ENCODE measurements around the gene DARS1.

The DARS1 gene

GRCh38 chr2:136008205-136008865 lies 22.9 kb upstream of the DARS1 start:
- Histone ChIP-seq H3K9me3 (replicated peaks in 1 of 2; ENCODE audit: control insufficient read depth in 2 of 2, insufficient read depth in 1 of 2, low read depth in 1 of 2, low read length in 2 of 2) (peaks cover 0 to 2% of the 10 kb centered on the region in 2 donors), H3K36me3 (replicated peaks in 1 of 2; ENCODE audit: control insufficient read depth in 2 of 2, insufficient read depth in 2 of 2, low read length in 2 of 2) (no peaks in the 10 kb centered on the region), H3K18ac (ENCODE audit: low read length) (peak overlapping the region; percentile 11), H3K27ac (replicated peaks; ENCODE audit: low read length) (no peak overlapping the region), H3K23ac (ENCODE audit: low read depth, low read length, poor library complexity) (peak overlapping the region; percentile 87), H3K27me3 (ENCODE audit: control insufficient read depth in 3 of 3, insufficient read depth in 3 of 3, low read depth in 1 of 3, low read length in 3 of 3) (no peaks in the 10 kb centered on the region), H2AK5ac (ENCODE audit: low read depth, low read length) (no peak overlapping the region), H2BK15ac (ENCODE audit: low read length) (peak overlapping the region; percentile 73), H3K14ac (ENCODE audit: low read length) (no peak overlapping the region), H3K4me1 (ENCODE audit: control insufficient read depth in 2 of 2, insufficient read depth in 1 of 2, low read depth in 1 of 2, low read length in 2 of 2) (peaks cover 2% of the 10 kb centered on the region in 2 donors), H2BK120ac (ENCODE audit: low read depth, low read length) (no peak overlapping the region), H2BK12ac (ENCODE audit: low read length) (peak overlapping the region; percentile 25), H2AFZ (ENCODE audit: low read length) (no peak overlapping the region), H2BK5ac (ENCODE audit: low read length) (no peak overlapping the region), H3K9ac (ENCODE audit: low read depth, low read length, poor library complexity) (no peak overlapping the region), H4K91ac (ENCODE audit: low read depth, low read length, poor library complexity) (no peak overlapping the region), H3K4me2 (ENCODE audit: insufficient read depth, low read length, poor library complexity, severe bottlenecking) (no peak overlapping the region), H4K8ac (ENCODE audit: low read depth, low read length) (no peak overlapping the region), H3K79me1 (ENCODE audit: low read depth, low read length) (no peaks in the 10 kb centered on the region), H3K4me3 (ENCODE audit: low read length in 2 of 2) (no peak overlapping the region), H3K4ac (ENCODE audit: low read length) (no peak overlapping the region)
- WGBS, 2 donors (ENCODE audit: extremely low coverage in 2 of 2, insufficient read length in 2 of 2, insufficient replicate concordance in 1 of 2) = no CpG with 5 or more reads among the region's 9 CpGs
- no peak for DNase-seq (ENCODE audit: low spot score)

- Histone ChIP-seq H2AFZ (ENCODE audit: low read length) (peak overlapping the region; percentile 20), H3K18ac (ENCODE audit: low read length) (no peak overlapping the region), H3K4me1 (ENCODE audit: control insufficient read depth in 2 of 2, insufficient read depth in 1 of 2, low read depth in 1 of 2, low read length in 2 of 2) (peaks cover 0 to 2% of the 10 kb centered on the region in 2 donors), H3K36me3 (replicated peaks in 1 of 2; ENCODE audit: control insufficient read depth in 2 of 2, insufficient read depth in 2 of 2, low read length in 2 of 2) (no peaks in the 10 kb centered on the region), H2AK5ac (ENCODE audit: low read depth, low read length) (no peak overlapping the region), H3K4me3 (ENCODE audit: low read length in 2 of 2) (no peak overlapping the region), H3K23ac (ENCODE audit: low read depth, low read length, poor library complexity) (no peak overlapping the region), H3K9ac (ENCODE audit: low read depth, low read length, poor library complexity) (no peak overlapping the region), H3K27ac (replicated peaks; ENCODE audit: low read length) (no peak overlapping the region), H3K27me3 (ENCODE audit: control insufficient read depth in 3 of 3, insufficient read depth in 3 of 3, low read depth in 1 of 3, low read length in 3 of 3) (no peaks in the 10 kb centered on the region), H2BK5ac (ENCODE audit: low read length) (no peak overlapping the region), H4K8ac (ENCODE audit: low read depth, low read length) (no peak overlapping the region), H2BK12ac (ENCODE audit: low read length) (no peak overlapping the region), H3K14ac (ENCODE audit: low read length) (no peak overlapping the region), H3K4ac (ENCODE audit: low read length) (no peak overlapping the region), H3K9me3 (replicated peaks in 1 of 2; ENCODE audit: control insufficient read depth in 2 of 2, insufficient read depth in 1 of 2, low read depth in 1 of 2, low read length in 2 of 2) (peaks cover 0 to 2% of the 10 kb centered on the region in 2 donors), H3K4me2 (ENCODE audit: insufficient read depth, low read length, poor library complexity, severe bottlenecking) (no peak overlapping the region), H4K91ac (ENCODE audit: low read depth, low read length, poor library complexity) (no peak overlapping the region), H2BK120ac (ENCODE audit: low read depth, low read length) (no peak overlapping the region), H3K79me1 (ENCODE audit: low read depth, low read length) (no peaks in the 10 kb centered on the region), H2BK15ac (ENCODE audit: low read length) (no peak overlapping the region)
- no peak for DNase-seq (ENCODE audit: low spot score)
- WGBS, 2 donors (ENCODE audit: extremely low coverage in 2 of 2, insufficient read length in 2 of 2, insufficient replicate concordance in 1 of 2) = no CpG with 5 or more reads among the region's 3 CpGs
Observed at GRCh38 chr2:136006658-136007057, 21.2 kb upstream of the DARS1 start.

GRCh38 chr2:136005462-136006196 lies 20.2 kb upstream of the DARS1 start:
- Histone ChIP-seq H2BK15ac (ENCODE audit: low read length) (no peak overlapping the region), H3K4me2 (ENCODE audit: insufficient read depth, low read length, poor library complexity, severe bottlenecking) (no peak overlapping the region), H3K27me3 (ENCODE audit: control insufficient read depth in 3 of 3, insufficient read depth in 3 of 3, low read depth in 1 of 3, low read length in 3 of 3) (no peaks in the 10 kb centered on the region), H3K79me1 (ENCODE audit: low read depth, low read length) (no peaks in the 10 kb centered on the region), H4K8ac (ENCODE audit: low read depth, low read length) (no peak overlapping the region), H3K4me1 (ENCODE audit: control insufficient read depth in 2 of 2, insufficient read depth in 1 of 2, low read depth in 1 of 2, low read length in 2 of 2) (peaks cover 0 to 4% of the 10 kb centered on the region in 2 donors), H2BK12ac (ENCODE audit: low read length) (no peak overlapping the region), H2AFZ (ENCODE audit: low read length) (no peak overlapping the region), H3K4me3 (ENCODE audit: low read length in 2 of 2) (no peak overlapping the region), H3K27ac (replicated peaks; ENCODE audit: low read length) (no peak overlapping the region), H3K36me3 (replicated peaks in 1 of 2; ENCODE audit: control insufficient read depth in 2 of 2, insufficient read depth in 2 of 2, low read length in 2 of 2) (no peaks in the 10 kb centered on the region), H3K9me3 (replicated peaks in 1 of 2; ENCODE audit: control insufficient read depth in 2 of 2, insufficient read depth in 1 of 2, low read depth in 1 of 2, low read length in 2 of 2) (peaks cover 0 to 2% of the 10 kb centered on the region in 2 donors), H3K14ac (ENCODE audit: low read length) (no peak overlapping the region), H2BK5ac (ENCODE audit: low read length) (no peak overlapping the region), H4K91ac (ENCODE audit: low read depth, low read length, poor library complexity) (no peak overlapping the region), H3K4ac (ENCODE audit: low read length) (no peak overlapping the region), H3K9ac (ENCODE audit: low read depth, low read length, poor library complexity) (no peak overlapping the region), H3K18ac (ENCODE audit: low read length) (no peak overlapping the region), H2BK120ac (ENCODE audit: low read depth, low read length) (no peak overlapping the region), H2AK5ac (ENCODE audit: low read depth, low read length) (no peak overlapping the region), H3K23ac (ENCODE audit: low read depth, low read length, poor library complexity) (no peak overlapping the region)
- no CpG with 5 or more reads among the region's 3 CpGs for WGBS, 2 donors (ENCODE audit: extremely low coverage in 2 of 2, insufficient read length in 2 of 2, insufficient replicate concordance in 1 of 2)
- DNase-seq (ENCODE audit: low spot score) = no peak

DNA sequence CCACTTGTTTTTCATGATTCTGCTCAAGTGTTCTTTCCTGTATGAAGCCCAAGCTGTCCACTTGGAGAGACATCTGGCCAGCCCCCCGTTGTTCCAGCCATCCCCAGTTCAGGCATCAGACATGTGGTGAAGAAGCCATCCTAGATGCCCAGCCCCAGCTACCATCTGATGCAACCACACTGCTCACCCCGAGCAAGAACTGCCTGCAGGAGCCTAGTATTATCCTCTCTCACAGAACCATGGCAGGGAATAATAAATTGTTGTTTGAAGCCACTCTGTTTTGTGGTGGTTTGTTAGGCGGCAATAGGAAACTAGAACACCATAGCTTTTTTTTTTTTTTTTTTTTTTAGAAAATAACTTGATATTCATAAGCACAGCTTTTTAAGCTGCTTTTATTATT lies 19.5 kb upstream of the DARS1 start:
- no peaks in the 10 kb centered on the region for H3K79me1 ChIP-seq (ENCODE audit: low read depth, low read length)
- H2BK5ac ChIP-seq (ENCODE audit: low read length) = no peak overlapping the region
- no peak overlapping the region for H4K91ac ChIP-seq (ENCODE audit: low read depth, low read length, poor library complexity)
- H3K14ac ChIP-seq (ENCODE audit: low read length) = no peak overlapping the region
- WGBS, 2 donors (ENCODE audit: extremely low coverage in 2 of 2, insufficient read length in 2 of 2, insufficient replicate concordance in 1 of 2) = no CpG with 5 or more reads among the region's 3 CpGs
- H3K4me2 ChIP-seq (ENCODE audit: insufficient read depth, low read length, poor library complexity, severe bottlenecking) = no peak overlapping the region
- peak overlapping the region; percentile 40 for H3K18ac ChIP-seq (ENCODE audit: low read length)
- no peak overlapping the region for H2AFZ ChIP-seq (ENCODE audit: low read length)
- H3K23ac ChIP-seq (ENCODE audit: low read depth, low read length, poor library complexity) = no peak overlapping the region
- H3K9ac ChIP-seq (ENCODE audit: low read depth, low read length, poor library complexity) = no peak overlapping the region
- no peak overlapping the region for H3K4me3 ChIP-seq (ENCODE audit: low read length in 2 of 2)
- DNase-seq (ENCODE audit: low spot score) = no peak
- H3K4ac ChIP-seq (ENCODE audit: low read length) = no peak overlapping the region
- H2BK120ac ChIP-seq (ENCODE audit: low read depth, low read length) = no peak overlapping the region
- H3K36me3 ChIP-seq (replicated peaks in 1 of 2; ENCODE audit: control insufficient read depth in 2 of 2, insufficient read depth in 2 of 2, low read length in 2 of 2) = no peaks in the 10 kb centered on the region
- H2AK5ac ChIP-seq (ENCODE audit: low read depth, low read length) = no peak overlapping the region
- H2BK15ac ChIP-seq (ENCODE audit: low read length) = no peak overlapping the region
- H2BK12ac ChIP-seq (ENCODE audit: low read length) = no peak overlapping the region
- H4K8ac ChIP-seq (ENCODE audit: low read depth, low read length) = no peak overlapping the region
- H3K4me1 ChIP-seq (ENCODE audit: control insufficient read depth in 2 of 2, insufficient read depth in 1 of 2, low read depth in 1 of 2, low read length in 2 of 2) = peaks cover 2 to 10% of the 10 kb centered on the region in 2 donors
- no peaks in the 10 kb centered on the region for H3K27me3 ChIP-seq (ENCODE audit: control insufficient read depth in 3 of 3, insufficient read depth in 3 of 3, low read depth in 1 of 3, low read length in 3 of 3)
- H3K27ac ChIP-seq (replicated peaks; ENCODE audit: low read length) = no peak overlapping the region
- peaks cover 0 to 2% of the 10 kb centered on the region in 2 donors for H3K9me3 ChIP-seq (replicated peaks in 1 of 2; ENCODE audit: control insufficient read depth in 2 of 2, insufficient read depth in 1 of 2, low read depth in 1 of 2, low read length in 2 of 2)

All from neuronal stem cell (in vitro differentiated cells).